Lower lobe of right lung (tissue), 2 donors: Measurements from ENCODE around the gene RGS18. TPM values are rescaled to one million over a fixed set of nuclear protein-coding genes. Genes with fewer than 3 reads are reported as not detected.
"Not testable (repeated sequence)": the region's sequence is repeated elsewhere in the genome, so short reads cannot be mapped to it uniquely, and the experiment has no call there.

Experiments
- ATAC-seq, 2 donors: fragments of 200-7000 bp; cut with Tn5 transposase; one replicate each; pipeline ENCODE4 v1.9.1; 2020 to 2022; ENCODE audit warnings: mild to moderate bottlenecking in 2 of 2, moderate library complexity in 2 of 2
- DNase-seq: peaks from one replicate; pipeline ENCODE4 v3.0.0-alpha.2; 2020
- H3K27ac ChIP-seq: fragments of 200-600 bp; one replicate; pipeline ENCODE4 v1.8.0; 2022
- H3K27me3 ChIP-seq: fragments of 200-600 bp; one replicate; pipeline ENCODE4 v1.8.0; 2022; ENCODE audit warnings: low read depth
- H3K36me3 ChIP-seq: fragments of 200-600 bp; one replicate; pipeline ENCODE4 v1.8.0; 2022; ENCODE audit warnings: mild to moderate bottlenecking
- H3K4me1 ChIP-seq: fragments of 200-600 bp; one replicate; pipeline ENCODE4 v1.8.0; 2022
- H3K4me3 ChIP-seq: fragments of 200-600 bp; one replicate; pipeline ENCODE4 v1.8.0; 2022; ENCODE audit warnings: mild to moderate bottlenecking
- H3K9me3 ChIP-seq: fragments of 200-600 bp; one replicate; pipeline ENCODE4 v1.8.0; 2022
- intact Hi-C: fragments of 100-400 bp; cut with DNase I; formaldehyde crosslinking; loops from one replicate; pipeline ENCODE4 v1.11.0; 2022
- total RNA-seq: library from RNA; stranded (reverse); fragmentation: NEBNext Ultra II Directional; extraction: Animal tissue kit (Norgen Biotek cat#: 25700); gene quantifications from one replicate; pipeline ENCODE4 v1.2.1, GENCODE V29; 2021
- TF ChIP-seq, protein P1 (sequence below): fragments of 200-600 bp; IDR thresholded peaks from one replicate; pipeline ENCODE4 v1.8.0; 2022; ENCODE audit warnings: antibody characterized with exemption, mild to moderate bottlenecking
- donor health status: DM: no; HTN: yes; CAD: no; lungs with severe emphysema.

Gene RGS18
- total RNA-seq, 1 donor from 2014 or later = 13.0 TPM

DNA sequence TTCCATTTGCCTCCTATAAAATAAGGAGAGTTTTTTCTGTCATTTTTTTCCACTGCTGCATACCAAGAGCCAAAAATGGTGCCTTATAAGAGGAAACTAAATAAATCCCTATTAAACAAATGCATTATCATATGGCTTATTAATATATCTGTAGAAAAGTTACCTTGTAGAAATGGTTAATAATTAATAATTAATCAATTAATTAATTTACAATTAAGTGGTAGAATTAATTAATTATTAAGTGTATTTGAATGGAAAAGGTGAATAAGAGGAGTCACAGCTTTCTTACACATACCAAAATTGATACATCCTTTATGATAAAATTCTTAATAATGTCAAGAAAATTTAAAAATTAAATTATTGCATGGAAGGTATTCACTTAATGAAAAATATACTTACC, 35.6 kb upstream of the RGS18 start:
- H3K4me3 ChIP-seq = no peak overlapping the region
- TF ChIP-seq, protein P1, sequence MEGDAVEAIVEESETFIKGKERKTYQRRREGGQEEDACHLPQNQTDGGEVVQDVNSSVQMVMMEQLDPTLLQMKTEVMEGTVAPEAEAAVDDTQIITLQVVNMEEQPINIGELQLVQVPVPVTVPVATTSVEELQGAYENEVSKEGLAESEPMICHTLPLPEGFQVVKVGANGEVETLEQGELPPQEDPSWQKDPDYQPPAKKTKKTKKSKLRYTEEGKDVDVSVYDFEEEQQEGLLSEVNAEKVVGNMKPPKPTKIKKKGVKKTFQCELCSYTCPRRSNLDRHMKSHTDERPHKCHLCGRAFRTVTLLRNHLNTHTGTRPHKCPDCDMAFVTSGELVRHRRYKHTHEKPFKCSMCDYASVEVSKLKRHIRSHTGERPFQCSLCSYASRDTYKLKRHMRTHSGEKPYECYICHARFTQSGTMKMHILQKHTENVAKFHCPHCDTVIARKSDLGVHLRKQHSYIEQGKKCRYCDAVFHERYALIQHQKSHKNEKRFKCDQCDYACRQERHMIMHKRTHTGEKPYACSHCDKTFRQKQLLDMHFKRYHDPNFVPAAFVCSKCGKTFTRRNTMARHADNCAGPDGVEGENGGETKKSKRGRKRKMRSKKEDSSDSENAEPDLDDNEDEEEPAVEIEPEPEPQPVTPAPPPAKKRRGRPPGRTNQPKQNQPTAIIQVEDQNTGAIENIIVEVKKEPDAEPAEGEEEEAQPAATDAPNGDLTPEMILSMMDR = no peak

DNA sequence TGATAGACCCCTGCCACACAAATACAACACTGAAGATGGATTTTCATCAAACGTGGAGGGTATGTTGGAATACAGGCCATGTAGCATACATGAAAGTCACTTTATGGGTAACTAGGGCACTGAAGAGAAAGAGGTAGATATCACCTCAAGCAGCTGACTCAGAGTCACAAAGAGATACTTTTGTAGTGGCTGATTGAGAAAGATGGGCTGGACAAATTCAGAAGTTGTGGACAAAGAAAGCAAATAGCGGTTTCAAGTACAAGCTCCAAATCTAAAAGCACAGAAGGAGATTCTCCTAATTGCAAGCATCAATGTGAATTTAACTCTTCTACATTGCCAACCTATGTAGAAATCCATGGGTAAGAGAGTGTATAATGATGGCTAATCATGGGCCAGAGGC, 35.0 kb upstream of the RGS18 start:
- Histone ChIP-seq H3K9me3 (no peaks in the 10 kb centered on the region), H3K36me3 (no peaks in the 10 kb centered on the region), H3K4me1 (no peaks in the 10 kb centered on the region), H3K4me3 (no peak overlapping the region), H3K27ac (no peak overlapping the region), H3K27me3 (no peaks in the 10 kb centered on the region)
- TF ChIP-seq, protein P1 = no peak
- ATAC-seq (no peak), DNase-seq (no peak)
- intact Hi-C loops = no loop called here

More for the DNA sequence above, 35.6 kb upstream of the RGS18 start:
- DNase-seq (no peak), ATAC-seq (no peak)
- H3K27ac ChIP-seq = no peak overlapping the region
- no peaks in the 10 kb centered on the region for H3K36me3 ChIP-seq
- no peaks in the 10 kb centered on the region for H3K4me1 ChIP-seq
- no peaks in the 10 kb centered on the region for H3K27me3 ChIP-seq
- intact Hi-C loops = no loop called here
- H3K9me3 ChIP-seq = no peaks in the 10 kb centered on the region

DNA sequence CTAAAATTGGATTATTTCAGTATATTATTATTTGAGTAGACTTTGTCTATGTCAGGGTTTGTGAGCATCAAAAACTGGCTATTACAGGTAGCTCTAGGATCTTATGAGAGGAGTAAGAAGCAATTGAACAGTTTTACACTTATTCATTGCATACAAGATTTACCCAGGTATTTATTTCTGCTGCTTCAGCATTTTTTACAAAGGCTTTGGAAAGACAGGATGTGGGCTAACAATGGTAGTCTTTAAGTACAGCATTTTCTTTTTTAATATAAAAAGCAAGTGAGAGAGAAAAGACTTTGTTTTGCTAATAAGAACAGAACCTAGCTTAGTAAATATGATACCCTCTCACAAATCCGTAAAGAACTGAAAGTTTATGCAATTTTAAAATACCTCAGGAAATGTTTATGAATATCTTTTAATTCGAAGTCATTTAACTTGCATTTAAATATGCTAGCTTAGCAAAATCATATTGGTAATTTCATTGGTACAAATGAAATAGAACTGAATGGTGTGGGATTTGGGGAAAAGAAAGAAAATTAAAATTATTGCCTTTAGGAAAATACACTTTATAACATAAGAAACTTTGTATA, 32.1 kb upstream of the RGS18 start:
- Histone ChIP-seq H3K4me1 (no peaks in the 10 kb centered on the region), H3K27ac (no peak overlapping the region), H3K4me3 (no peak overlapping the region), H3K9me3 (no peaks in the 10 kb centered on the region), H3K36me3 (no peaks in the 10 kb centered on the region), H3K27me3 (no peaks in the 10 kb centered on the region)
- TF ChIP-seq, protein P1 = no peak
- intact Hi-C loops = no loop called here
- no peak for ATAC-seq
- DNase-seq = no peak

DNA sequence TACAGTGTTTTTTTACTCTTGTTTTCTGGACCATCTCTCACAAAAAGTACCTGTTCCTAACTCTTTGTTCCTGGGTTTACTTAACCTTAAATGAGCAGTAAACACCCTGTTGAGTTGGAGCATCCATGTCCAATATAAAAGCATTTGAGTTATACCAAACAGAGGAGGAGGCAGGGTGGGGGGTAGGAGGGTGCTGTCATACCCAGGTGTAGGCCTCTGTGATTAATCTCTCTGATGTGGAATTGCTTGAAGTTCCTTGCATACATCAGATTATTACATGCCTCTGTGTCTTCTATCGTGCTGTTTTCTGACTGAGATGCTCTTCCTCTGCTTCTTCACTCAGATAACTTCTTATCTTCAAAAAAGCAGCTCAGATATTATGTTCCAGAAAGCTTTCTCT, 28.1 kb upstream of the RGS18 start:
- Histone ChIP-seq H3K9me3 (no peaks in the 10 kb centered on the region), H3K27ac (no peak overlapping the region), H3K36me3 (no peaks in the 10 kb centered on the region), H3K4me3 (no peak overlapping the region), H3K4me1 (no peaks in the 10 kb centered on the region), H3K27me3 (no peaks in the 10 kb centered on the region)
- TF ChIP-seq, protein P1 = no peak
- DNase-seq (no peak), ATAC-seq (no peak)
- intact Hi-C loops = no loop called here

DNA sequence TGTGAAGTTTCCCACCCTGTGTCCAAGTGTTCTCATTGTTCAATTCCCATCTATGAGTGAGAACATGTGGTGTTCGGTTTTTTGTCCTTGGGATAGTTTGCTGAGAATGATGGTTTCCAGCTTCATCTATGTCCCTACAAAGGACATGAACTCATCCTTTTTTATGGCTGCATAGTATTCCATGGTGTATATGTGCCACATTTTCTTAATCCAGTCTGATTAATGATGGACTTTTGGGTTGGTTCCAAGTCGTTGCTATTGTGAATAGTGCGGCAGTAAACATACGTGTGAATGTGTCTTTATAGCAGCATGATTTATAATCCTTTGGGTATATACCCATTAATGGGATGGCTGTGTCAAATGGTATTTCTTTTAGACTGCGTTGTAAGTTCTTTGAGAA, 27.4 kb upstream of the RGS18 start:
- intact Hi-C loops, H3K36me3 ChIP-seq, H3K27ac ChIP-seq, ATAC-seq, DNase-seq, H3K4me1 ChIP-seq, H3K9me3 ChIP-seq, H3K4me3 ChIP-seq, H3K27me3 ChIP-seq: not testable (repeated sequence)

DNA sequence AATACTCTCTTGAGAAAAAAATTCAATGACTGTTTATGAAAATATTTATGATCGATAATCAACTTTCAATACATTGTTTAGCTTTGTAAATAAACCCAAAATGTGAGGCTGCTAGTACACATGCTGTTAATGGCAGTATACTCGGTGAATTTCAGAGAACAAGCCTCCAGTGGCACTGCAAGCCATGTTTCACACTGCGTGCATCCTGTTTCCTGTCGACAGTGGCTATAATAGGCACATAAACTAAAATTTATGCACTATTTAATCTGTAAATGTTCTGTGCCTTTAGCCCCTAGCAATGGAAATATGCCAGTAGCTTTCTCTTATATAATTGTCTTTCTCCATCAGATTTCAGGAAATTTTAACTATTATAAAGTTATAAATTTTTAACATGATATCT, 26.3 kb upstream of the RGS18 start:
- Histone ChIP-seq H3K4me1 (no peaks in the 10 kb centered on the region), H3K9me3 (no peaks in the 10 kb centered on the region), H3K4me3 (no peak overlapping the region), H3K27me3 (no peaks in the 10 kb centered on the region), H3K36me3 (no peaks in the 10 kb centered on the region), H3K27ac (no peak overlapping the region)
- TF ChIP-seq, protein P1 = no peak
- ATAC-seq = no peak
- no peak for DNase-seq
- intact Hi-C loops = no loop called here
